ENCODE measurements around the gene LNPEP. TPM values are rescaled to one million over a fixed set of nuclear protein-coding genes. Genes with fewer than 3 reads are reported as not detected.
"Not testable (repeated sequence)": the region's sequence is repeated elsewhere in the genome, so short reads cannot be mapped to it uniquely, and the experiment has no call there.

The LNPEP gene
- total RNA-seq, 1 donor from 2014 or later: 27.5 TPM

DNA sequence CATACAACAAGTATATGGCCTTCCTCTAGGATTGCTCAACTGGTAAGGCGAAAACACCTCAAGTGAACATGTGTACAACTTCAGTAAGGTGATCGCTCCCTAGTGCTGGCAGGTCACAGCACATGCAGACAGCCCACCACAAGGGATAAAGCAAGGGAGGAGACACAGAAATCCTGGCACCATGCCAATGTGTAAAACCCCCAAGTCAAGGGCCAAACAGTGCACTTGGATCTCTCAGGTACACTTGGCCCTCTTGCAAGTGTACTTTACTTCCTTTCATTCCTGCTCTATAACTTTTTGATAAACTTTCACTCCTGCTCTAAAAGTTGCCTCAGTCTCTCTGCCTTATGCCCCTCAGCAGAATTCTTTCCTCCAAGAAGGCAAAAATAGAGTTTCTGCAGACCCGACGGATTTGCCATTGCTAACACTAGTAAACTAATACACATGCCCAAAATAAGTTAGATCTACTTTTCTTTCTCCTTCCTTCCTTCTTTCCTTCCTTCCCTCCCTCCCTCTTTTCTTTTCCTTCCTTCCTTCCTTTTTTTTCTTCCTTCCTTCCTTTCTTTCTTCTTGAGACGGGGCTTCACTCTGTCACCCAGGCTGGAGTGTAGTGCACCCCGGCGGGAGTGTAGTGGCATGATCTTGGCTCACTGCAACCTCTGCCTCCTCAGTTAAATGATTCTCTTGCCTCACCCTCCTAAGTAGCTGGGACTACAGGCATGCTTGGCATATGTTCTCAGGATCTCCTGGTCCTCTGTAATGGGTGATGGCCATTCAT is 6.8 kb upstream of the LNPEP start:
- DNase-seq (ENCODE audit: low read depth in 2 of 2): no peak

DNA sequence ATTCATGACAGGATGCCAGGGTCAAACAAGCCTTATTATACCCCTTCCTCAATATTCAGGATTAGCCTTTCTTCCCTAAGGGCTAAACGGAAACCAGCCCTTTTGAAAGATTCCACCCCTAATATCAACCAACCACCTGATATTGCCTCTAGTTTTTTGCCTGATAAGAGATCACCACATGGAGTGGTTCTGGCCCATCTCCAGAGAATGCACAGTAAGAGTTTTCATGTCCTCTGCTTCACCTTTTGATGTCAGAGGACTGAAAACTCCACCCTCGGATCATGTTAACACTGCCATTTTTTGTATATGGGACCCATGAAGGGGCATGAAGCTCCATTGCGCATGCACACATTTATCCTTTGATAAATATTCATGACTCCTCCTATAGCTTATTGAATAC is 5.8 kb upstream of the LNPEP start:
- DNase-seq (ENCODE audit: low read depth in 2 of 2): no peak

GRCh38 chr5:96930589-96930988 is 5.3 kb upstream of the LNPEP start:
- no peak for DNase-seq (ENCODE audit: low read depth in 2 of 2)

DNA sequence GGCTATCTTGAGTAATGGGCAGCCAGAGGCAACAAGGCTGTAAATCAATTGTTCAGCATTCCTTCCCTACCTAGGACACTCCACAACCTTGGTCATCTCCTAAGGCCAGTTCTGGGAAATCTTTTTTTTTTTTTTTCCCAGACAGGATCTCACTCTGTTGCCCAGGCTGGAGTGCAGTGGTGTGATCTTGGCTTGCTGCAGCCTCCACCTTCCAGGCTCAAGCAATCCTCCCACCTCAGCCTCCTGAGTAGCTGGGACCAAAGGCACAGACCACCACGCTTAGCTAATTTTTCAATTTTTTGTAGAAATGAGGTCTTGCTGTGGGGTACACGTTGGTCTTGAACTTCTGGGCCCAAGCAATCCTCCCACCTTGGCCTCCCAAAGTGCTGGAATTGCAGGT is 4.8 kb upstream of the LNPEP start:
- not testable (repeated sequence) for DNase-seq (ENCODE audit: low read depth in 2 of 2)

DNA sequence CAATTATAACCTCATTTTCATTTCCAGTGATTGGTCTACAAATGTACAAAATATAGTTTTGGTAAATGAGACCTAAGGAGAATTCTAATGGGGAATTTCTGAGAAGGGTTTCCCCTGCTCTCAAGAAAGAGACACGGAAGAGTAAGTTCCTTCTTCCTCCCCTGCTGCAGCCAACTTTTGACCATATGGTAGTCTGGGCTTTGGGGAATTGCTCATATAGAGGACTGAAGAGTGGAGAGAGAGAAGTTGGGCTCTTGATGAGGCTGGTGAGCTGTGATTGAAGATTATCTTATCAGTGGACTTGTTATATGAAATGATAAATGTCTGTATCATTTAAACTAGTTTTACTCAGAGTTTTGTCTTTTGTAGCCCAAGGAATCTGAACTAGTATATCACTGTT is 4.3 kb upstream of the LNPEP start:
- no peak for DNase-seq (ENCODE audit: low read depth in 2 of 2)

DNA sequence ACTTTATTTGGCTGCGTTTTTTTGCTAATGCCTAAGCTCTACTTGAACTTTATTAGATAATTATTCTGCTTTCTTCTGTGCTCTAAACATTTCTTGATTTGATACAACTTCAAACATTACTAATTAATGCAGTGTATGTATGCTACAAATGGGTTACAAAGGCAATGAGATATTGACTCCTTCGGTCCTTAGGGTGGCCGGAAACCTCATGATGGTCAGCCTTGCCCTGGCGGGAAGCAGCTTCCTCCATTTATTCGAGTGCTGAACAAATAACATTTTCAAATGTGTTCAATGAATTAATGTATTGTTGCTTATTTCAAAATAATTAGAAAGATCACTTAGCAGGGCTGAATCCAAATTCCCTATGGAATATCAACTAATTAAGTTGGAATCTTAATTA is 3.9 kb upstream of the LNPEP start:
- no peak for DNase-seq (ENCODE audit: low read depth in 2 of 2)

GRCh38 chr5:96933764-96934707 is 1.8 kb upstream of the LNPEP start:
- DNase-seq (ENCODE audit: low read depth in 2 of 2): no peak

DNA sequence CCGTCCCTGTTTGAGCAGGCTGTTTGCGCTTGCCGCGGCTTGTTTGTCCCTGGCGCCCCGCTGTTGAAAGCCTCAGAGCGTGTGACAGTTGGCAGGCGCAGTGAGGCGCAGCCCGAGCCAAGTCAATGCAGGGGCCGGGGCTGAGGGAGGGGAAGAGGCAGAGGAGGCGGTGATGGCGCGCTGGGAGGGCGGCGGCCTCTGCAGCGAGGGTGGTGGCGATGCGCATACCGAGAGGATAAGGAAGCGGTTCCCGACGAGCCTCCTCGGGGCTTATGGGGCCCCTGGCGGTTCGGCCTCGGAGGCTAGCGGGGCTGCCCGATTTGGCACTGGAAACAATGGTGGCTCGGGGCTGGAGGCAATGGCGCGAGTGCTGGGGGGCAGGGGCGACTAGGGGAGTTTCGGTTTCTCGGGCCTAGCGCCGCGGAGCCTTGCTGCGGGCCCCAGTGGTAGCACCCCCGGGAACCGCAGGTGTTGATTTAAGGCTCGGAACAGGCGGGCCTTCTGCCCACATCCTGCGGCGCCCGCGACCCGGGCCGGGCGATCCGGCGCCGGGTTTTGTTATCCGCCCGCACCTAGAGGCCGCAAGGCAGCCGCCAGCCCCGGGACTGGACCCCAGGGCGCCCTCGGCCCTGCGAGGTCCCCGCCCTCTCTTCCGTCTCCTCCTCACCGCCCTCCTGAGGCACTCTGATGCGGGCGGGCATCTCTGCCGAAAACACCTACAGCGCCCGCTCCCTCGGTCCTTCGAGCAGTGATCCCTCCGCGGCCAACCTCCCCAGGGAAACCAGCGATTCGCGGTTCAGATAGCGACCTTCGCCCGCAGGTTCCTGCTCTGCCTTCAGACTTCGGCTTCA is 947 bp upstream of the LNPEP start:
- peak; percentile 77 to 95 for DNase-seq (ENCODE audit: low read depth in 2 of 2)

DNA sequence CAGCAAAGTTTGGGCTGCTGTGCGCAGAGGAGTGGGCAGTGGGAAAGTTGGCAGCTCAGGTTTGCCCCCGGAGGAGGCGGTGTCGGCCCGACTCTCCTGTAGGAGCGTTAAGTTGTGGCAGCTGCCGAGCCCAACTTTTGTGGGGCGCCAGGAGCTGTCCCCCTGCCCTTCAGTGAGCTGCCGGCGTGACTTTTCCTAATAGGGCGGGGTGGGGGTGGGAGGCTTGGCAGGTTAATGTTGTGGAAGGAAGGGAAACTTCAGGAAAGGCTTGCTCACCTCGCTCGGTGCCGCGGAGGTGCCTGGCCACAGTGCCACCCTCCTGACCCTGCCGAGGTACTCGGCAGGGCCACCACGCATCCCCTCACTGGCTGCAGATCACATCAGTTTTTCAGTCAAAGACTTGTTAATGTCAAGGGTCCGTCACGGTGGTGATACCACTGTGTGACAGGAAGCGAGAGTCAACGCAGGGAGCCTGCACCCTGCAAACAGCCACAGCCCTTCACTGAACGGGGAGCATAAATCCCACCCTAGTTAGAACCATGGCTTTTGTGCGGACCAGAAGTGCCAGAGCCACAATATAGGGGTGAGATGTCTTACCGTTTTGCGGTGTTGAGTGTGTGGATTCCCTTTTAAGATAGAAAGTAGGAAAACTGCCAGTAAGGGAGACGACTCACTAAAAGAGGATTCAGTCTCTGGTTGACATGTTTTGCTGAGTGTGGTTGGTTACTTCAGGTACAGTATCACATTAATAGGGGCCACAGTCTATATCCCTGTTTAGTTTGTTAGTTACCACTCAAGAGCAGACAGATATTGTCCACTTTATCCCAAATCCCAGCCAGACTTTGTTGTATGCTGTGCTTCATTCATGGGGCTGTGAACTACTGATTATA is 796 bp downstream of the LNPEP start:
- peak in 1 of 2 donors; percentile 52 for DNase-seq (ENCODE audit: low read depth in 2 of 2)

DNA sequence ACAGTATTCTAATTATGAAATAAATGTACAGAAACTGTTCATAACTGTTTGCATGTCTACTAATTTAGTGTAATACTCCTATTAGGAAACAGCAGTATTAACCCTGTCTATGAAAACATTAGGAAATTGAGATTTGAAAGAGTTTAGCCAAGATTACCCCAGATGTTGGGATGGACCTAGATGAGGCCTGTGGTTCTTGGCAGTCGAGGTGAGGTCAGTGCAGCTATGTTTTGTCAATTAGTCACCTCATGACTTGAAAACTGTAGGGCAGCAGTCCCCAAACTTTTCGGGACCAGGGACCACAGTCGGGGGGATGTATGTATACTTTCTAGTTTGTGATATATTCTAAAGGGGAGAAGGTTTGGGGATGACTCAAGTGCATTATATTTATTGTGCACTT is 4.7 kb downstream of the LNPEP start:
- DNase-seq (ENCODE audit: low read depth in 2 of 2): no peak

- no peak for DNase-seq (ENCODE audit: low read depth in 2 of 2)
Measured at GRCh38 chr5:96941140-96941539, 5.3 kb downstream of the LNPEP start.

DNA sequence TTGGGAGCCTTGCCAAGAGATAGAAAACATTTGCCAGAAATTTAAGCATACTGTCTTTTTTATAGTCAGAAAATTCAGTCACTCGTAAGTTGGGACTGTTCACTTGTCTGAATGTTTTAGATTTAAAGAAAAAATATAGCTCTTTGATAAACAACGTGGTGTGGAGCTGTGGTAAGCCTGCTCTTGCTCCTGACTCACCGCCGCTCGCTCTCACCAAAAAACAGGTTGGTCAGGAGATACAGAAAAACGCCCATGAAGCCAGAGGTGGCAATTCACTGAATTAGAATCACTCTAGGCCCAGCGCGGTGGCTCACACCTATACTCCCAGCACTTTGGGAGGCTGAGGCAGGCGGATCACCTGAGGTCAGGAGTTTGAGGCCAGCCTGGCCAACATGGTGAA is 6.2 kb downstream of the LNPEP start:
- no peak for DNase-seq (ENCODE audit: low read depth in 2 of 2)

DNA sequence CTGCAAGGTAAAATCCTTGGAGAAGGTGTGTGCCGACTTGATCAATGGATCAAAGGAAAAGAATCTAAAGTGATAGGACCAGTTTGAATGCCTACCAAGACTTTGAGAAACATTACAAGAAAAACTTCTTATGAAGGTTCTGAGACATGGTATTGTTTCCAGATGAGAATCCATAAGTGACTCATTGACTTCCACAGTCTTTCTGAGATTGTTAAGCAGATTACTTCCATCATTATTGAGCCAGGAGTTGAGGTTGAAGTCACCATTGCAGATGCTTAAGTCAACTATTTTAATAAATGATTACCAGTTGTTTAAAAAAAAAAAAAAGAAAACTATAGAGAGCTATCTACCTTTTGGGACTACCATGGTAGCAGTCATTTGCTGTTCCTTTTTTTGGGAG is 7.0 kb downstream of the LNPEP start:
- no peak for DNase-seq (ENCODE audit: low read depth in 2 of 2)

DNA sequence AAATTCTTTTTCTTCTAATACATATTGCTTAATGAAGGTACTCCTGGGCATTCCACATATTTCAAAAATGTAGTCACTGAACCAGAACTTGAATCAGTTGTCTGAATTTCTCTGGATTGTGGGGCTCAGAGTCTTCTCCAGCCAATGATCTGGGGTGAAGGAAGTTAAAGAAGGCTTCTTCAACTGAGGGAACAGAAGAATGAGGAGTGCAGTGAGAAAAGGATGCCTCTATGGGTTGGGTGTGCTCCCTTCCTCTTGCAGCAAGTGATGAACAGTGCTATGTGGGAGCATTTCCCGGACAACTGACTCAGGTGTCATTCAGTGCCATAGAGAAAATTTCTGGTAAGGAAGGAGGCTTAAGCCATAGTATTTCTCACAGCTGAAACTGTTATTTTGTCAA is 7.9 kb downstream of the LNPEP start:
- DNase-seq (ENCODE audit: low read depth in 2 of 2): no peak

GRCh38 chr5:96945144-96945897 is 9.4 kb downstream of the LNPEP start:
- no peak for DNase-seq (ENCODE audit: low read depth in 2 of 2)

DNA sequence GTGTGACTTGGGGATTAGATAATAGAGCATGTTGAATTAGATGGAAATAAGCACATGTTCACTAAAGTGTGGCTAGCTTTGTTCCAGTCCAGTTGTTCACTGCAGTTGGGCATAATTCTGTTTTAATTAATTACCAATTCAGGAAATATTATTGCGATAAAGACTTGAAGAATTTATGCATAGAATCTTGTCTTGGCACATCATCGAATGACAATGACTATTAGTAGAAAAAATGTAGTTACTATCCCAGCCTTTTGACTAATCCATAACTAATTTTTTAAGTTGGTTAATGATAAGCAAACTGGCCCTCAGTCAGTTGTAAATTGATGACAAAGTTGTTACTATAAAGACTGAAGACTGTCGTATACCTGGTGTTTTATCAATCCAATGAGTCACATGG is 10.5 kb downstream of the LNPEP start:
- DNase-seq (ENCODE audit: low read depth in 2 of 2): no peak

DNA sequence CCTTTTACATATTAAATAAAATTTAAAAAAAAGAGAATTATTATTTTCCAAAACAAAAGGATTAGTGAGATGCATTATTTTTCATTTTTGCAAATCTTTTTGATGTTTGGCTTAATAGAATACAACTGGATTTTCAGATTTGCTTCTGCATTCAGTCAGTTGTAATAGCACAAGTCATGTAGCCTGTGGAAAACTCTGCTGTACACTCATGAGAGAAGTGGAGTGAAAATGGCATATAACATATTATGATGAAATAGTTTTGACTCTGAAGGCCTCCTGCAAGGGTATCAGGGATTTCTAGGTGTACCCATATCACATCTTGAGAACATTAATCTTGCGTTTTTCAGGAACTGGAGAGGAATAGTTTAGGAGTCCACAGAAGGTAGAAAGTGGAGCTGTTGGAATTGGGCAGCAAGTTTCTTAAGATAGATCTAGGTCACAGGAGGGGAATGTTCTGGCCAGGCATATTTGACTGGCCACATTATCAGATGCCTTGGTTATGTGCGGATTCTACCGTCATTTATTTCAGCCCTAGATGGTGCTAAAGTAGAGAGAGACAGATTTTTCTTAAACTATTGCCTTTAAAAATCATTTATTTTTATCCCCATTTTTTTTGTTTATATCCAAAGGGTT is 16.4 kb downstream of the LNPEP start:
- no peak for DNase-seq (ENCODE audit: low read depth in 2 of 2)

- DNase-seq (ENCODE audit: low read depth in 2 of 2): no peak
Measured at GRCh38 chr5:96952974-96953730, 17.3 kb downstream of the LNPEP start.

All from dermis microvascular lymphatic vessel endothelial cell (primary cell).